ENCODE results near the gene TMEM126A.
A peak's percentile ranks its signal among the peaks of the same experiment; 100 is the strongest.

Gene TMEM126A

DNA sequence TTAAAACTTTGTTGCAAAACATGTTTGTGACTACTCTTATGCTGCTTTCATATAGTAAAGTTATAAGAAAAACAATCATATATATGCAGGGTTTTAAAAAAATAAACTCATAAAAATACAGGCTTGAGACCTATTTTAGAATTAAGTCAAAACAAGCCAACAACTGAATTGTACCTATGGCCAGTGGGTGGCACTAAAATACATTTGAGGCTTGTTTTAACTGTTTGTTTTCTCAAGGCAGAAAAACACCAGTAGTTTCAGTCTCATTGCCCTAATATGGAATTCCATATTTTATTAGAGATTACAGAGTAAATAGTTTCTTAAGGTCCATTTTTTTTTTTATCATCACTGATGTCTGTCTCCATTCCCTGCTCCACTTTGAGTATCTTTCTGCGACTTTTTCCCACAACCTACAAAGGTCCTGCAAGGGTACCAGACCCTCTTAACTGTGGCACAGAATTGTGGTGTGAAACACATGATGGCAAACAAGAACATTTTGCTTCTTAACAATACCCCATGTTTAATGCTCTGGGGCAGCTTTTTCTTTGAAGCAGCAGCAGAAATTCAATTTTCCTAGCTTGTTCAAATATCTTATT, 46.7 kb downstream of the TMEM126A start:
- Histone ChIP-seq H3K27ac (ENCODE audit: low read length) (no peak overlapping the region), H3K9me3 (replicated peaks; ENCODE audit: insufficient read depth, low read length) (no peaks in the 10 kb centered on the region), H3K9ac (ENCODE audit: low read length) (no peak overlapping the region), H3K27me3 (replicated peaks; ENCODE audit: insufficient read depth, low read length) (no peaks in the 10 kb centered on the region), H3K4me2 (ENCODE audit: low read depth, low read length) (no peak overlapping the region), H3K4me3 (ENCODE audit: low read length) (no peak overlapping the region), H3F3A (ENCODE audit: insufficient read depth, low read length) (no peaks in the 10 kb centered on the region), H2AFZ (ENCODE audit: low read length) (no peak overlapping the region), H3K9me2 (replicated peaks; ENCODE audit: insufficient read depth, low read length) (no peaks in the 10 kb centered on the region), H3K79me2 (ENCODE audit: low read length) (no peaks in the 10 kb centered on the region), H4K20me1 (ENCODE audit: insufficient read depth, low read length) (no peaks in the 10 kb centered on the region), H3K4me1 (ENCODE audit: low read length) (peaks cover 9% of the 10 kb centered on the region), H3K36me3 (replicated peaks; ENCODE audit: insufficient read depth, low read length) (no peaks in the 10 kb centered on the region)
- no peak for TF ChIP-seq EZH2phosphoT487 (IDR thresholded peaks at IDR 0.05; ENCODE audit: low read length)
- TF ChIP-seq, protein P1, sequence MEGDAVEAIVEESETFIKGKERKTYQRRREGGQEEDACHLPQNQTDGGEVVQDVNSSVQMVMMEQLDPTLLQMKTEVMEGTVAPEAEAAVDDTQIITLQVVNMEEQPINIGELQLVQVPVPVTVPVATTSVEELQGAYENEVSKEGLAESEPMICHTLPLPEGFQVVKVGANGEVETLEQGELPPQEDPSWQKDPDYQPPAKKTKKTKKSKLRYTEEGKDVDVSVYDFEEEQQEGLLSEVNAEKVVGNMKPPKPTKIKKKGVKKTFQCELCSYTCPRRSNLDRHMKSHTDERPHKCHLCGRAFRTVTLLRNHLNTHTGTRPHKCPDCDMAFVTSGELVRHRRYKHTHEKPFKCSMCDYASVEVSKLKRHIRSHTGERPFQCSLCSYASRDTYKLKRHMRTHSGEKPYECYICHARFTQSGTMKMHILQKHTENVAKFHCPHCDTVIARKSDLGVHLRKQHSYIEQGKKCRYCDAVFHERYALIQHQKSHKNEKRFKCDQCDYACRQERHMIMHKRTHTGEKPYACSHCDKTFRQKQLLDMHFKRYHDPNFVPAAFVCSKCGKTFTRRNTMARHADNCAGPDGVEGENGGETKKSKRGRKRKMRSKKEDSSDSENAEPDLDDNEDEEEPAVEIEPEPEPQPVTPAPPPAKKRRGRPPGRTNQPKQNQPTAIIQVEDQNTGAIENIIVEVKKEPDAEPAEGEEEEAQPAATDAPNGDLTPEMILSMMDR (IDR thresholded peaks at IDR 0.05; ENCODE audit: low read length), result peak; percentile 65
- peak; percentile 64 for DNase-seq

DNA sequence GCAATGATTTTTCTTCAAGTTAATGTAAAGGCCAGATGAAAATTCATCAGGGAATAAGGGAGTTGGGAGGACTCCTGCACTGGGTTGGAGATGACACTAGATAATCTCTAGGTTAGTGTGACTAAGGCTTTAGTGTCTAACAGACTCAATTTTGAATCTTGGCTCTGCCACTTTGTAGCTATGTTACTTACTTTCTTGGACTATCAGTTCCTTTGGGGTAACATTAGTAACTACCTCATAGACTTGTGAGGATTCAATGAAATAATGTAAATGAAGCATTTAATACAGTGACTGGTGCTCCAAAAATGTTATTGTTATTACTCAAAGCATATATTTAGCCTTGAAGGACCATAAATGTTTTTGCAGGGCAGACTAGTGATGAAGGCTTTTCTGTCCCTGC, 47.8 kb downstream of the TMEM126A start:
- no peaks in the 10 kb centered on the region for H3K9me2 ChIP-seq (replicated peaks; ENCODE audit: insufficient read depth, low read length)
- H3K4me1 ChIP-seq (ENCODE audit: low read length), result peaks cover 17% of the 10 kb centered on the region
- TF ChIP-seq EZH2 (optimal IDR thresholded peaks at IDR 0.05; ENCODE audit: low read depth, low read length), result no peak
- TF ChIP-seq, protein P1 (IDR thresholded peaks at IDR 0.05; ENCODE audit: low read length), result no peak
- TF ChIP-seq EZH2phosphoT487 (IDR thresholded peaks at IDR 0.05; ENCODE audit: low read length), result no peak
- H3K4me2 ChIP-seq (ENCODE audit: low read depth, low read length), result no peak overlapping the region
- no peaks in the 10 kb centered on the region for H3K9me3 ChIP-seq (replicated peaks; ENCODE audit: insufficient read depth, low read length)
- H3K4me3 ChIP-seq (ENCODE audit: low read length), result no peak overlapping the region
- H4K20me1 ChIP-seq (ENCODE audit: insufficient read depth, low read length), result no peaks in the 10 kb centered on the region
- H3K27me3 ChIP-seq (replicated peaks; ENCODE audit: insufficient read depth, low read length), result no peaks in the 10 kb centered on the region
- no peak overlapping the region for H2AFZ ChIP-seq (ENCODE audit: low read length)
- DNase-seq, result no peak
- H3K9ac ChIP-seq (ENCODE audit: low read length), result no peak overlapping the region
- H3K36me3 ChIP-seq (replicated peaks; ENCODE audit: insufficient read depth, low read length), result no peaks in the 10 kb centered on the region
- no peaks in the 10 kb centered on the region for H3K79me2 ChIP-seq (ENCODE audit: low read length)
- no peak overlapping the region for H3K27ac ChIP-seq (ENCODE audit: low read length)
- H3F3A ChIP-seq (ENCODE audit: insufficient read depth, low read length), result peaks cover 4% of the 10 kb centered on the region; the same call in 1 of the 2 replicates

DNA sequence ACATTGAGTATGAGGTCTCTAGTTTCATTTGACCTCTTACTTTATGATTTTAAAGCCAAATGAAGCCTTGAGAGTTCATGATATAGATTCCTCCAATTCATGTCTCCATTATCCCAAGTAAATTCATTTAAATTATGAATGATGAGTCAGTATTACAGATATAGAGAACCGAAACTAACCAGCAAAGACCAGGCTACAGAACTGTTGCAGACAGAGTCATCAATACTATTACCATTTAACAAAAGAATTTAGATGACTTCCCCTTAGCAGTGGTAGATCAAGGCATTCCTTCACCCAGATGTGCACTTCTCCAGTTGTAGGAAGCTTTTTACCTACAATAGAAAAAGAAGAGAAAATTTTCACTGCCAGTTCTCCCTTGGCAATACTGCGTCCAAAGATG, 50.0 kb downstream of the TMEM126A start:
- H3F3A ChIP-seq (ENCODE audit: insufficient read depth, low read length), result peaks cover 4% of the 10 kb centered on the region; the same call in 1 of the 2 replicates
- no peak overlapping the region for H3K9ac ChIP-seq (ENCODE audit: low read length)
- H3K27me3 ChIP-seq (replicated peaks; ENCODE audit: insufficient read depth, low read length), result no peaks in the 10 kb centered on the region
- no peaks in the 10 kb centered on the region for H4K20me1 ChIP-seq (ENCODE audit: insufficient read depth, low read length)
- H3K36me3 ChIP-seq (replicated peaks; ENCODE audit: insufficient read depth, low read length), result no peaks in the 10 kb centered on the region
- H3K79me2 ChIP-seq (ENCODE audit: low read length), result no peaks in the 10 kb centered on the region
- H3K4me3 ChIP-seq (ENCODE audit: low read length), result no peak overlapping the region
- TF ChIP-seq EZH2phosphoT487 (IDR thresholded peaks at IDR 0.05; ENCODE audit: low read length) (no peak), EZH2 (optimal IDR thresholded peaks at IDR 0.05; ENCODE audit: low read depth, low read length) (no peak)
- TF ChIP-seq, protein P1 (IDR thresholded peaks at IDR 0.05; ENCODE audit: low read length), result no peak
- H3K9me2 ChIP-seq (replicated peaks; ENCODE audit: insufficient read depth, low read length), result no peaks in the 10 kb centered on the region
- DNase-seq, result no peak
- H2AFZ ChIP-seq (ENCODE audit: low read length), result no peak overlapping the region
- no peaks in the 10 kb centered on the region for H3K9me3 ChIP-seq (replicated peaks; ENCODE audit: insufficient read depth, low read length)
- peaks cover 22% of the 10 kb centered on the region for H3K4me1 ChIP-seq (ENCODE audit: low read length)
- H3K4me2 ChIP-seq (ENCODE audit: low read depth, low read length), result no peak overlapping the region
- no peak overlapping the region for H3K27ac ChIP-seq (ENCODE audit: low read length)

All from MM.1S (cell line).